ENCODE measurements around the gene FBXO31. TPM values are rescaled to one million over a fixed set of nuclear protein-coding genes. Genes with fewer than 3 reads are reported as not detected.

FBXO31 gene
- total and polyA plus RNA-seq, 9 of the 15 experiments (the other 6 are each of a cell fraction or from before 2014, with no cell fraction given) = 0.18 to 33.3 (median 10.9) TPM

DNA sequence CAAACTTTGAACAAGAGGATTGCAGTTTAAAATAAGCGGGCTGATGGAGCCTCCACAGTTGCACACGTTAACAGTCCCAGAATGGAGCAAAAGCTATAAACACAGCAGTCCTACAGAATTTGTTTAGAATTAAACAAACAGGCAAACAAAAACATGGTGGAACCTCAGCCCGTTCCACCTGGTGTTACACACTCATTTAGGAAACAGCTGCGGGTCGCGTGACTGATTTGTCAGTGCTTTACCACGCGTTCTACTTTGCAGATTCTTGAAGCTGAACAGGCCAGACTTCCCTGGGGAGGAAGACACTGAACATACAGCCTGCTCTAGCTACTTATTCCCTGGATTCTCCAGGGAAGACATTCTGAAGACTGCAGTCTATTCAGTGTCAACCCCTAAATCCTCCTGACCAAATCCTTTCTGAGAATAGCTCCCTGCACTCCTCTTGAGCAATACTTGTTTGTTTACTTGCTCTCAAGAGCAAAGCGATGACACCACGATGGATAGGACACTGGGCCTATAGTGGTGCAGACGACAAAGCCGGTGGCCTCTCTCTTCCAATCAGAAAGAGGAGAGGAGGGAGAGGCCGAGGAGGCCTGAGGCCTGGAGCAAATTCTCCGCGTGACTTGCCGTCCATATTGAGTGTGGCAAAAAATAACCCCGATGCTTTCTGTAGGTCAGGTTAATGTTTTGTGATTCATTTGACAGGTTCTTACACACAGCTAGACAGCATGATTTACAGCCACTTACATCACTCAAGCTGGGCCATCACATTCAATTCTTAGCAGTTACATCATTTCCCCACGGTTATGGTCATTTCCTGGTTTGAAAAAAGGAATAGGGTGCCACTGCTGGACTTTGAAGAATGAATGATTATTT, 4.6 kb upstream of the FBXO31 start (continued):
- TF ChIP-seq, protein P1, sequence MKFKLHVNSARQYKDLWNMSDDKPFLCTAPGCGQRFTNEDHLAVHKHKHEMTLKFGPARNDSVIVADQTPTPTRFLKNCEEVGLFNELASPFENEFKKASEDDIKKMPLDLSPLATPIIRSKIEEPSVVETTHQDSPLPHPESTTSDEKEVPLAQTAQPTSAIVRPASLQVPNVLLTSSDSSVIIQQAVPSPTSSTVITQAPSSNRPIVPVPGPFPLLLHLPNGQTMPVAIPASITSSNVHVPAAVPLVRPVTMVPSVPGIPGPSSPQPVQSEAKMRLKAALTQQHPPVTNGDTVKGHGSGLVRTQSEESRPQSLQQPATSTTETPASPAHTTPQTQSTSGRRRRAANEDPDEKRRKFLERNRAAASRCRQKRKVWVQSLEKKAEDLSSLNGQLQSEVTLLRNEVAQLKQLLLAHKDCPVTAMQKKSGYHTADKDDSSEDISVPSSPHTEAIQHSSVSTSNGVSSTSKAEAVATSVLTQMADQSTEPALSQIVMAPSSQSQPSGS (CRISPR knock-in tag; IDR thresholded peaks at IDR 0.05) = no peak
- TF ChIP-seq KAT7 (CRISPR knock-in tag; IDR thresholded peaks at IDR 0.05; ENCODE audit: borderline replicate concordance) = no peak; the same call in 1 of the 2 replicates
- peak; percentile 90 for TF ChIP-seq CREM (IDR thresholded peaks at IDR 0.05; ENCODE audit: low read depth)
- TF ChIP-seq, protein P2, sequence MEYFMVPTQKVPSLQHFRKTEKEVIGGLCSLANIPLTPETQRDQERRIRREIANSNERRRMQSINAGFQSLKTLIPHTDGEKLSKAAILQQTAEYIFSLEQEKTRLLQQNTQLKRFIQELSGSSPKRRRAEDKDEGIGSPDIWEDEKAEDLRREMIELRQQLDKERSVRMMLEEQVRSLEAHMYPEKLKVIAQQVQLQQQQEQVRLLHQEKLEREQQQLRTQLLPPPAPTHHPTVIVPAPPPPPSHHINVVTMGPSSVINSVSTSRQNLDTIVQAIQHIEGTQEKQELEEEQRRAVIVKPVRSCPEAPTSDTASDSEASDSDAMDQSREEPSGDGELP (CRISPR knock-in tag; IDR thresholded peaks at IDR 0.05; ENCODE audit: borderline replicate concordance) = peak; percentile 90; the same call in 1 of the 2 replicates
- no peak for TF ChIP-seq CBX5 (IDR thresholded peaks at IDR 0.05; ENCODE audit: borderline replicate concordance, low read depth)
- TF ChIP-seq HNRNPL (IDR thresholded peaks at IDR 0.05; ENCODE audit: low read depth, low read length) = no peak
- no peak for TF ChIP-seq KAT8 (IDR thresholded peaks at IDR 0.05; ENCODE audit: low read depth)
- TF ChIP-seq, protein P3, sequence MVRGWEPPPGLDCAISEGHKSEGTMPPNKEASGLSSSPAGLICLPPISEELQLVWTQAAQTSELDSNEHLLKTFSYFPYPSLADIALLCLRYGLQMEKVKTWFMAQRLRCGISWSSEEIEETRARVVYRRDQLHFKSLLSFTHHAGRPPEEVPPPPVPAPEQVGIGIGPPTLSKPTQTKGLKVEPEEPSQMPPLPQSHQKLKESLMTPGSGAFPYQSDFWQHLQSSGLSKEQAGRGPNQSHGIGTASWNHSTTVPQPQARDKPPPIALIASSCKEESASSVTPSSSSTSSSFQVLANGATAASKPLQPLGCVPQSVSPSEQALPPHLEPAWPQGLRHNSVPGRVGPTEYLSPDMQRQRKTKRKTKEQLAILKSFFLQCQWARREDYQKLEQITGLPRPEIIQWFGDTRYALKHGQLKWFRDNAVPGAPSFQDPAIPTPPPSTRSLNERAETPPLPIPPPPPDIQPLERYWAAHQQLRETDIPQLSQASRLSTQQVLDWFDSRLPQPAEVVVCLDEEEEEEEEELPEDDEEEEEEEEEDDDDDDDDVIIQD (CRISPR knock-in tag; IDR thresholded peaks at IDR 0.05) = no peak
- 0 out of 2 replicates have a peak, but pooled peaks have one; percentile 57 for TF ChIP-seq ZNF41 (CRISPR knock-in tag; conservative IDR thresholded peaks at IDR 0.05)
- TF ChIP-seq ZNF584 (CRISPR knock-in tag; IDR thresholded peaks at IDR 0.05; ENCODE audit: low read depth) = peak; percentile 98
- peak; percentile 64 for TF ChIP-seq POLR2AphosphoS5 (IDR thresholded peaks at IDR 0.05; ENCODE audit: control insufficient read depth, insufficient read depth, low read depth, low read length)
- TF ChIP-seq ZNF408 (CRISPR knock-in tag; IDR thresholded peaks at IDR 0.05; ENCODE audit: low read depth) = no peak
- no peak for TF ChIP-seq STAT5B (CRISPR knock-in tag; IDR thresholded peaks at IDR 0.05)
- peak; percentile 86 for TF ChIP-seq NR2C1 (IDR thresholded peaks at IDR 0.05)
- TF ChIP-seq NR2C1 (tag; IDR thresholded peaks at IDR 0.05) = peak; percentile 87
- no peak for TF ChIP-seq NR1H2 (CRISPR knock-in tag; IDR thresholded peaks at IDR 0.05)
- TF ChIP-seq BRF1 (IDR thresholded peaks at IDR 0.05; ENCODE audit: borderline replicate concordance, extremely low read depth, insufficient read length) = no peak
- TF ChIP-seq IRF1 (CRISPR knock-in tag; IDR thresholded peaks at IDR 0.05; ENCODE audit: borderline replicate concordance) = no peak
- no peak for TF ChIP-seq TARDBP (IDR thresholded peaks at IDR 0.05)
- TF ChIP-seq ZNF124 (CRISPR knock-in tag; IDR thresholded peaks at IDR 0.05) = no peak
- TF ChIP-seq FOS (IDR thresholded peaks at IDR 0.05; ENCODE audit: extremely low read depth, insufficient read length) = peak; percentile 97
- TF ChIP-seq ZBTB8A (IDR thresholded peaks at IDR 0.05; ENCODE audit: partially characterized antibody) = no peak

Data from K562 (cell line).